ENCODE data around the gene IQSEC1. TPM values are rescaled to one million over a fixed set of nuclear protein-coding genes. Genes with fewer than 3 reads are reported as not detected.

The IQSEC1 gene
- total and polyA plus RNA-seq, 2 of the 8 experiments (the other 6 are each of a cell fraction or from before 2014, with no cell fraction given): 6.8 to 28.8 TPM

DNA sequence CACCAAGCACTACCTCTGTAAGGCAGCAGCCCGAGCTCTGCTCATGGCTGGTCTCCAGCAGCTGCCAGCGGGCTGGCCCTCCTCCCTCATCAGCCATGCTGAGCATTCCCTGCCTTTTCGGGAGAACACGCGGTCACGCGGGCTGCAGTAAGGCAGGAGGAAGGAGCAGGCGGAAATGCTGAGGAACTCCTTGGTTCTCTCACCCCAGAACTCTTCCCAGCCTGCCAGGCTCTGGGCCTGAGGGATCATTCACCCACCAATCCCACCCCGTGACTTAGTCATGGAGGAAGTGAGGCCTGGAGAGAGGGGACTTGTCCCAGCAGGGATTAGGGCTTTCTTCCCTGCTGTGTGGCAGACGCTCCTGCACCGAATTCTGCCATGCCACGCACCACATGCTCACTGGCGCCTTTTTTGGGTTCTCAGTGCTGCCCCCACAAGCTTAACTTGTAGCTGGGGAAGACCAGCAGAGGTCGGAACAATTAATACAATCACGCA lies 189.0 kb downstream of the IQSEC1 start (continued):
- TF ChIP-seq, protein P1, sequence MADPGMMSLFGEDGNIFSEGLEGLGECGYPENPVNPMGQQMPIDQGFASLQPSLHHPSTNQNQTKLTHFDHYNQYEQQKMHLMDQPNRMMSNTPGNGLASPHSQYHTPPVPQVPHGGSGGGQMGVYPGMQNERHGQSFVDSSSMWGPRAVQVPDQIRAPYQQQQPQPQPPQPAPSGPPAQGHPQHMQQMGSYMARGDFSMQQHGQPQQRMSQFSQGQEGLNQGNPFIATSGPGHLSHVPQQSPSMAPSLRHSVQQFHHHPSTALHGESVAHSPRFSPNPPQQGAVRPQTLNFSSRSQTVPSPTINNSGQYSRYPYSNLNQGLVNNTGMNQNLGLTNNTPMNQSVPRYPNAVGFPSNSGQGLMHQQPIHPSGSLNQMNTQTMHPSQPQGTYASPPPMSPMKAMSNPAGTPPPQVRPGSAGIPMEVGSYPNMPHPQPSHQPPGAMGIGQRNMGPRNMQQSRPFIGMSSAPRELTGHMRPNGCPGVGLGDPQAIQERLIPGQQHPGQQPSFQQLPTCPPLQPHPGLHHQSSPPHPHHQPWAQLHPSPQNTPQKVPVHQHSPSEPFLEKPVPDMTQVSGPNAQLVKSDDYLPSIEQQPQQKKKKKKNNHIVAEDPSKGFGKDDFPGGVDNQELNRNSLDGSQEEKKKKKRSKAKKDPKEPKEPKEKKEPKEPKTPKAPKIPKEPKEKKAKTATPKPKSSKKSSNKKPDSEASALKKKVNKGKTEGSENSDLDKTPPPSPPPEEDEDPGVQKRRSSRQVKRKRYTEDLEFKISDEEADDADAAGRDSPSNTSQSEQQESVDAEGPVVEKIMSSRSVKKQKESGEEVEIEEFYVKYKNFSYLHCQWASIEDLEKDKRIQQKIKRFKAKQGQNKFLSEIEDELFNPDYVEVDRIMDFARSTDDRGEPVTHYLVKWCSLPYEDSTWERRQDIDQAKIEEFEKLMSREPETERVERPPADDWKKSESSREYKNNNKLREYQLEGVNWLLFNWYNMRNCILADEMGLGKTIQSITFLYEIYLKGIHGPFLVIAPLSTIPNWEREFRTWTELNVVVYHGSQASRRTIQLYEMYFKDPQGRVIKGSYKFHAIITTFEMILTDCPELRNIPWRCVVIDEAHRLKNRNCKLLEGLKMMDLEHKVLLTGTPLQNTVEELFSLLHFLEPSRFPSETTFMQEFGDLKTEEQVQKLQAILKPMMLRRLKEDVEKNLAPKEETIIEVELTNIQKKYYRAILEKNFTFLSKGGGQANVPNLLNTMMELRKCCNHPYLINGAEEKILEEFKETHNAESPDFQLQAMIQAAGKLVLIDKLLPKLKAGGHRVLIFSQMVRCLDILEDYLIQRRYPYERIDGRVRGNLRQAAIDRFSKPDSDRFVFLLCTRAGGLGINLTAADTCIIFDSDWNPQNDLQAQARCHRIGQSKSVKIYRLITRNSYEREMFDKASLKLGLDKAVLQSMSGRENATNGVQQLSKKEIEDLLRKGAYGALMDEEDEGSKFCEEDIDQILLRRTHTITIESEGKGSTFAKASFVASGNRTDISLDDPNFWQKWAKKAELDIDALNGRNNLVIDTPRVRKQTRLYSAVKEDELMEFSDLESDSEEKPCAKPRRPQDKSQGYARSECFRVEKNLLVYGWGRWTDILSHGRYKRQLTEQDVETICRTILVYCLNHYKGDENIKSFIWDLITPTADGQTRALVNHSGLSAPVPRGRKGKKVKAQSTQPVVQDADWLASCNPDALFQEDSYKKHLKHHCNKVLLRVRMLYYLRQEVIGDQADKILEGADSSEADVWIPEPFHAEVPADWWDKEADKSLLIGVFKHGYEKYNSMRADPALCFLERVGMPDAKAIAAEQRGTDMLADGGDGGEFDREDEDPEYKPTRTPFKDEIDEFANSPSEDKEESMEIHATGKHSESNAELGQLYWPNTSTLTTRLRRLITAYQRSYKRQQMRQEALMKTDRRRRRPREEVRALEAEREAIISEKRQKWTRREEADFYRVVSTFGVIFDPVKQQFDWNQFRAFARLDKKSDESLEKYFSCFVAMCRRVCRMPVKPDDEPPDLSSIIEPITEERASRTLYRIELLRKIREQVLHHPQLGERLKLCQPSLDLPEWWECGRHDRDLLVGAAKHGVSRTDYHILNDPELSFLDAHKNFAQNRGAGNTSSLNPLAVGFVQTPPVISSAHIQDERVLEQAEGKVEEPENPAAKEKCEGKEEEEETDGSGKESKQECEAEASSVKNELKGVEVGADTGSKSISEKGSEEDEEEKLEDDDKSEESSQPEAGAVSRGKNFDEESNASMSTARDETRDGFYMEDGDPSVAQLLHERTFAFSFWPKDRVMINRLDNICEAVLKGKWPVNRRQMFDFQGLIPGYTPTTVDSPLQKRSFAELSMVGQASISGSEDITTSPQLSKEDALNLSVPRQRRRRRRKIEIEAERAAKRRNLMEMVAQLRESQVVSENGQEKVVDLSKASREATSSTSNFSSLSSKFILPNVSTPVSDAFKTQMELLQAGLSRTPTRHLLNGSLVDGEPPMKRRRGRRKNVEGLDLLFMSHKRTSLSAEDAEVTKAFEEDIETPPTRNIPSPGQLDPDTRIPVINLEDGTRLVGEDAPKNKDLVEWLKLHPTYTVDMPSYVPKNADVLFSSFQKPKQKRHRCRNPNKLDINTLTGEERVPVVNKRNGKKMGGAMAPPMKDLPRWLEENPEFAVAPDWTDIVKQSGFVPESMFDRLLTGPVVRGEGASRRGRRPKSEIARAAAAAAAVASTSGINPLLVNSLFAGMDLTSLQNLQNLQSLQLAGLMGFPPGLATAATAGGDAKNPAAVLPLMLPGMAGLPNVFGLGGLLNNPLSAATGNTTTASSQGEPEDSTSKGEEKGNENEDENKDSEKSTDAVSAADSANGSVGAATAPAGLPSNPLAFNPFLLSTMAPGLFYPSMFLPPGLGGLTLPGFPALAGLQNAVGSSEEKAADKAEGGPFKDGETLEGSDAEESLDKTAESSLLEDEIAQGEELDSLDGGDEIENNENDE (IDR thresholded peaks at IDR 0.05; ENCODE audit: insufficient replicate concordance, low read length): no peak
